22Rv1 (cell line): ENCODE data around the gene GAL3ST1.
"Not testable (repeated sequence)": the region's sequence is repeated elsewhere in the genome, so short reads cannot be mapped to it uniquely, and the experiment has no call there.

Experiments
- H3K27ac ChIP-seq: fragments of 450-650 bp; 2 replicates; pipeline ENCODE4 v1.5.1; 2017
- ZFX ChIP-seq: fragments of 450-650 bp; IDR thresholded peaks from 2 replicates; pipeline ENCODE4 v1.6.1; 2017; ENCODE audit warnings: antibody characterized with exemption, borderline replicate concordance
- TF ChIP-seq, protein P1 (sequence below): fragments of 450-650 bp; IDR thresholded peaks from 2 replicates; pipeline ENCODE4 v1.5.1; 2017; ENCODE audit warnings: mild to moderate bottlenecking

GAL3ST1 gene, protein sequence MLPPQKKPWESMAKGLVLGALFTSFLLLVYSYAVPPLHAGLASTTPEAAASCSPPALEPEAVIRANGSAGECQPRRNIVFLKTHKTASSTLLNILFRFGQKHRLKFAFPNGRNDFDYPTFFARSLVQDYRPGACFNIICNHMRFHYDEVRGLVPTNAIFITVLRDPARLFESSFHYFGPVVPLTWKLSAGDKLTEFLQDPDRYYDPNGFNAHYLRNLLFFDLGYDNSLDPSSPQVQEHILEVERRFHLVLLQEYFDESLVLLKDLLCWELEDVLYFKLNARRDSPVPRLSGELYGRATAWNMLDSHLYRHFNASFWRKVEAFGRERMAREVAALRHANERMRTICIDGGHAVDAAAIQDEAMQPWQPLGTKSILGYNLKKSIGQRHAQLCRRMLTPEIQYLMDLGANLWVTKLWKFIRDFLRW

DNA sequence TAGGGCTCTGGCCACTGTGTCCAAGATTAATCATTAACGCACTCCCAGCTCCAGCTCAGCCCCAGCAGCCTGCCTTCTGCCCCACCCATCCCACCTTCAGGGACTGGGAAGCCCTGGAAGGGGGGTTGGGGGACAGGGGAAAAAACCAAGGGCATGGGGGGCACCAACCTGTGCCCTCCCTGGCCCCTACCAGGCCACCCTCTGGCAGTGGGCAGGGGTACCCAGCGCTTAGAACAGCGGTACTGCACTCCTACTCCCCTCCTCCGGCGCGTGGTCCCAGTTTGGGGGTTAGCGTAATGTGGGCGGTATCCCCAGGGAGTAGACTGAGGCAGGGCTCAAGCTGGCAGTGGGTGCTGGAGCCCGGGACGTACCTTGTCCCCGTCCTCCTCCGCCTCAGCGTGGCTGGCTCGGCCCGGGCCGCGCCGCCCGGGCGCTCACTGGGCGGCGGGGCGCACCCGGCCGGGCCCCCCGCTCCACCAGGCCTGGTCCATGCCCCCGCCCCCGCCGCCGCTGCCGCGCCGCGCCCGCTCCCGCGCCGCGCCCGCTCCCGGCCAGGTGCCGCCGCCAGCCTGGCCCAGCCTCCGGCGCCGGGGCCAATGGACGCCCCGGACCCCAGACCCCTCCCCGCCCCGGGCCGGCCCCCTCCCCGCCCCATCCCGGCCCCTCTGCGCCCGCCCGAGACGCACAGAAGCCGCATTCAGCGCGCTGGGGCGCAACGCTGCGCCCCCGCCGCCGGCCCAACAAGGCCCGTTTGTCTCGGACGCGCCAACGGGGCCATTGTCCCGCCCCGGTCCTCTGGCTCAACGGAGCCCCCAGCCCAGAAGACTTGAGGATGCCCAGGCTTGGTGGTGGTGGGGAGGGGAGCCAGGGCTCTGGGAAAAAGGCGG, at the start of gene GAL3ST1:
GAL3ST1 (minus strand) TSS at position 571 of the 887 bp plus-strand sequence. CDS start 17,273 bp downstream, outside the sequence.
- TF ChIP-seq, protein P1, sequence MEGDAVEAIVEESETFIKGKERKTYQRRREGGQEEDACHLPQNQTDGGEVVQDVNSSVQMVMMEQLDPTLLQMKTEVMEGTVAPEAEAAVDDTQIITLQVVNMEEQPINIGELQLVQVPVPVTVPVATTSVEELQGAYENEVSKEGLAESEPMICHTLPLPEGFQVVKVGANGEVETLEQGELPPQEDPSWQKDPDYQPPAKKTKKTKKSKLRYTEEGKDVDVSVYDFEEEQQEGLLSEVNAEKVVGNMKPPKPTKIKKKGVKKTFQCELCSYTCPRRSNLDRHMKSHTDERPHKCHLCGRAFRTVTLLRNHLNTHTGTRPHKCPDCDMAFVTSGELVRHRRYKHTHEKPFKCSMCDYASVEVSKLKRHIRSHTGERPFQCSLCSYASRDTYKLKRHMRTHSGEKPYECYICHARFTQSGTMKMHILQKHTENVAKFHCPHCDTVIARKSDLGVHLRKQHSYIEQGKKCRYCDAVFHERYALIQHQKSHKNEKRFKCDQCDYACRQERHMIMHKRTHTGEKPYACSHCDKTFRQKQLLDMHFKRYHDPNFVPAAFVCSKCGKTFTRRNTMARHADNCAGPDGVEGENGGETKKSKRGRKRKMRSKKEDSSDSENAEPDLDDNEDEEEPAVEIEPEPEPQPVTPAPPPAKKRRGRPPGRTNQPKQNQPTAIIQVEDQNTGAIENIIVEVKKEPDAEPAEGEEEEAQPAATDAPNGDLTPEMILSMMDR = no peak
- no peak for TF ChIP-seq ZFX
- peak within 1 kb of the TSS; percentile 91 for H3K27ac ChIP-seq

DNA sequence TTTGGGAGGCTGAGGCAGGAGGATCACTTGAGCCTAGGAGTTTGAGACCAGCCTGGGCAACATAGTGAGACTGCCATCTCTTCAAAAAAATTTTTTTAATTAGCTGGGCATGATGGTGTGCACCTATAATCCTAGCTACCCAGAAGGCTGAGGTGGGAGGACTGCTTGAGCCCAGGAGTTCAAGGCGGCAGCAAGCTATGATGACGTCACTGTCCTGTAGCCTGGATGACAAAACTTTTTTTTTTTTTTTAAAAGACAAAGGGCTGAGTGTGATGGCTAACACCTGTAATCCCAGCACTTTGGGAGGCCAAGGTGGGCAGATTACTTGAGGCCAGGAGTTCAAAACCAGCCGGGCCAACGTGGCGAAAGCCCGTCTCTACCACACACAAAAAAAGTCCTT, 45.4 kb upstream of the GAL3ST1 start:
- H3K27ac ChIP-seq = not testable (repeated sequence)

DNA sequence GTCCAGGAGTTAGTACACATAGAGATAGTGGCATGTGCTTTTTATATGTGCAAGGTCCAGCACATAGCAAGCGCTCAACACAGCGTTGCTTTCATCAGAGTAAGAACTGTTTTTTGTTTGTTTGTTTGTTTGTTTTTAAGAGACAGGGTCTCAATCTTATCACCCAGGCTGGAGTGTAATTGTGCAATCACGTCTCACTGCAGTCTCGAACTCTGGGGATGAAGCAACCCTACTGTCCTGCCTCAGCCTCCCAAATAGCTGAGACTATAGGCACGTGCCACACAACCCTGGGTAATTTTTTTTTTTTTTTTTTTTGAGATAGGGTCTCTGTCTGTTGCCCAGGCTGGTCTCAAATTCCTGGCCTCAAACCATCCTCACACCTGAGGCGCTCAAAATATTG, 43.4 kb upstream of the GAL3ST1 start:
- TF ChIP-seq, protein P1 = no peak
- no peak for TF ChIP-seq ZFX
- H3K27ac ChIP-seq = no peak overlapping the region

DNA sequence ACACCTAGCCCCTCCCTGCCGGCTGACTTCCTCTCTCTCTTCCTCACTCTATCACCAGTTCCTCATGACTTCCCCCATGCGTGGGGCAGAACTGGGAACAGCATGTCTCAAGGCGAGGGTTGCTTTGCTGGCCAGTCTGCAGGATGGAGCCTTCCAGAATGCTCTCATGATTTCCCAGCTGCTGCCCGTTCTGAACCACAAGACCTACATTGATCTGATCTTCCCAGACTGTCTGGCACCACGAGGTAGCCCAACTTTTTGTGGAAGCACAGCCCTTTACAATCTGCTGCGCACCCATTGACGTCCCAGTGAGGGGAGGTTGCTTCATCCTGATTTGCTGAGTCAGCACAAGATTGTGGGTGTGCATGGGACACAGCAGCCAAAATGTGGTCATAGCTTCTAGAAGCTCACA, 41.1 kb upstream of the GAL3ST1 start:
- TF ChIP-seq ZFX = no peak
- TF ChIP-seq, protein P1 = no peak
- H3K27ac ChIP-seq = no peak overlapping the region

DNA sequence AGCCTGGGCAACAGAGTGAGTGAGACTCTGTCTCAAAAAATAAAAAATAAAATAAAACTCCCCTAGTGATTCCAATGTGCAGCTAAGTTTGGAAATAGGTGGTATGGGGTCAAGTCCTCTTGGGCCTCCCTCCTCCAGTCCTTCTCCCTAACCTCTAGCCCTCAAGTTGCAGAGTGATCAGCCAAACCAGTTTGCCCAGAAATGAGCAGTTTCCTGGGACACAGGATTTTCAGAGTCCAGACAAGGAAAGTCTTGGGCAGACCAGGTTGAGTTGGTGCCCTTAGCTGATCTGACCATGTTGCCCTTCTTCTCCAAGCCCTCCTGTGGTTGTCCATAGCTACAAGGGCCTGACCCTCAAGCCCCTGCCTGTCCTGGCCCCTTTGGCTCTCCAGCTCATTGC, 40.4 kb upstream of the GAL3ST1 start:
- H3K27ac ChIP-seq = no peak overlapping the region
- TF ChIP-seq ZFX = no peak
- TF ChIP-seq, protein P1 = no peak

DNA sequence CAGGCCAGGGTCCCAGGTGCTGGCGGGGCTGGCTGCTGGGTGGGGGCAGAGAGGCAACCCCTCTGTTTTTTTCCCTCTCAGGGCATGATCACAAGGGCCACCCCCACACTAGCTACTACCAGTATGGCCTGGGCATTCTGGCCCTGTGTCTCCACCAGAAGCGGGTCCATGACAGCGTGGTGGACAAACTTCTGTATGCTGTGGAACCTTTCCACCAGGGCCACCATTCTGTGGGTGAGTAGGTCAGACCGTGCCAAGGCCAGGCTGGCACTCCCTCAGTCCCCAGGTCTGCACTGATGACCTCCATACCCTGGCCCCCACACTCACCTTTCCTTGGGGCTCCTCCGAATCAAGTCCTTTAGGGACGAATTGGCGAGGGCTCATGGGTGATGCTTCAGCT, 39.8 kb upstream of the GAL3ST1 start:
- TF ChIP-seq ZFX = no peak
- TF ChIP-seq, protein P1 = no peak
- H3K27ac ChIP-seq = no peak overlapping the region

DNA sequence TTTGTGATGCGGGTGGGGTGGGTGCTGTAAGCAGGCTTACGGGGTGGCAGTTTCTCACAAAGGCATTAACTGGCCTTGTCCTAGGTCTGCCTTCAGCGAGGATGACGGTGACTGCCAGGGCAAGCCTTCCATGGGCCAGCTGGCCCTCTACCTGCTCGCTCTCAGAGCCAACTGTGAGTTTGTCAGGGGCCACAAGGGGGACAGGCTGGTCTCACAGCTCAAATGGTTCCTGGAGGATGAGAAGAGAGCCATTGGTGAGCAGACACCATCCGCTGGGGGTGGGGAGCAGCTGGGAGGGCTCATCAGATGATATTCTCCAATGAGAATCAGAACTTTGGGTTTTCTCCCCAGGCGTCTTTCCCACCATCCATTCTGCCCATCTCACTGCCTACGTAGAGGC, 38.3 kb upstream of the GAL3ST1 start:
- no peak overlapping the region for H3K27ac ChIP-seq
- TF ChIP-seq ZFX = no peak

DNA sequence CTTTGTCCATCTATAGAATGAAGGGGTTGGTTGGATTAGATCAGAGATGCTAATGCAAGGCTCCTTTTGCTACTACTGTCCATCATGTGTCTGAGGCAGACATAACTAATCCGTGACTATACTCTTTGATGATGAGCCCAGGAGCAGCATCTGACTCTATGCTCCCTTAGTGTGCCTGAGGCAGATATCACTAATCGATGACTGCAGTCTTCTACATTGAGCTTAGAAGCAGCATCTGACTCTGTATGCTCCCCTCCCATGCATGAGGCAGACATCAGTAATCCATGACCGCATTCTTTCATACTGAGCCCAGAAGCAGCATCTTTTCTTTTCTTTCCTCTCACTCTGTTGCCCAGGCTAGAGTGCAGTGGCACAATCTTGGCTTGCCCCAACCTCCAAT, 36.7 kb upstream of the GAL3ST1 start:
- no peak overlapping the region for H3K27ac ChIP-seq
- TF ChIP-seq, protein P1 = no peak
- no peak for TF ChIP-seq ZFX
